HG03103 (cell line): Measurements from ENCODE around the gene MORF4L1.
"Not testable (repeated sequence)": the region's sequence is repeated elsewhere in the genome, so short reads cannot be mapped to it uniquely, and the experiment has no call there.

Experiments
- ATAC-seq: cut with Tn5 transposase; IDR thresholded peaks from one replicate; pipeline ENCODE4 v1.9.1; 2021; ENCODE audit warnings: low read depth; ENCODE audit not compliant: unreplicated experiment

The MORF4L1 gene

GRCh38 chr15:78872155-78872971 is at the start of gene MORF4L1:
Gene MORF4L1 (plus strand): TSS chr15:78872890. CDS start chr15:78873018, 128 bp downstream.
- peak; percentile 70 for ATAC-seq

GRCh38 chr15:78828920-78829319 is 43.8 kb upstream of the MORF4L1 start:
- ATAC-seq = no peak

- ATAC-seq = no peak
Observed at GRCh38 chr15:78830514-78831228, 42.0 kb upstream of the MORF4L1 start.

GRCh38 chr15:78831229-78832207 is 41.2 kb upstream of the MORF4L1 start:
- ATAC-seq = no peak

- no peak for ATAC-seq
Observed at GRCh38 chr15:78836333-78836732, 36.4 kb upstream of the MORF4L1 start.

- no peak for ATAC-seq
Observed at GRCh38 chr15:78837131-78837530, 35.6 kb upstream of the MORF4L1 start.

- ATAC-seq = no peak
Observed at GRCh38 chr15:78837543-78837942, 35.1 kb upstream of the MORF4L1 start.

- no peak for ATAC-seq
Observed at GRCh38 chr15:78838489-78838888, 34.2 kb upstream of the MORF4L1 start.

- ATAC-seq = not testable (repeated sequence)
Observed at GRCh38 chr15:78839151-78839550, 33.5 kb upstream of the MORF4L1 start.

GRCh38 chr15:78840661-78841375 is 31.9 kb upstream of the MORF4L1 start:
- no peak for ATAC-seq

GRCh38 chr15:78841376-78841706 is 31.3 kb upstream of the MORF4L1 start:
- ATAC-seq = no peak

- ATAC-seq = no peak
Observed at GRCh38 chr15:78841891-78842290, 30.8 kb upstream of the MORF4L1 start.

GRCh38 chr15:78842519-78842918 is 30.2 kb upstream of the MORF4L1 start:
- ATAC-seq = no peak

- ATAC-seq = not testable (repeated sequence)
Observed at GRCh38 chr15:78846906-78847305, 25.8 kb upstream of the MORF4L1 start.

GRCh38 chr15:78847387-78847906 is 25.2 kb upstream of the MORF4L1 start:
- not testable (repeated sequence) for ATAC-seq

- no peak for ATAC-seq
Observed at GRCh38 chr15:78850352-78850751, 22.3 kb upstream of the MORF4L1 start.

- no peak for ATAC-seq
Observed at GRCh38 chr15:78850941-78851755, 21.5 kb upstream of the MORF4L1 start.

GRCh38 chr15:78853500-78853899 is 19.2 kb upstream of the MORF4L1 start:
- no peak for ATAC-seq

GRCh38 chr15:78854833-78855372 is 17.8 kb upstream of the MORF4L1 start:
- ATAC-seq = no peak
